Astrocyte (in vitro differentiated cells and primary cell): Measurements from ENCODE around the gene KRT4.

Source experiments
- CTCF ChIP-seq: IDR thresholded peaks from 2 replicates; pipeline ENCODE4 v1.5.1; 2011; ENCODE audit warnings: low read depth, mild to moderate bottlenecking, inconsistent platforms, low read length, moderate library complexity; ENCODE audit not compliant: insufficient read depth
- EZH2 ChIP-seq: IDR thresholded peaks from 2 replicates; pipeline ENCODE4 v1.6.1; 2012; ENCODE audit warnings: mild to moderate bottlenecking, low read length, inconsistent platforms; ENCODE audit not compliant: insufficient read depth

- TF ChIP-seq CTCF (no peak), EZH2 (no peak)
Measured at GRCh38 chr12:52768479-52769200, 45.3 kb downstream of the KRT4 start.
